ENCODE data around the gene MAGI3.
"Not testable (repeated sequence)": the region's sequence is repeated elsewhere in the genome, so short reads cannot be mapped to it uniquely, and the experiment has no call there.

Gene MAGI3

DNA sequence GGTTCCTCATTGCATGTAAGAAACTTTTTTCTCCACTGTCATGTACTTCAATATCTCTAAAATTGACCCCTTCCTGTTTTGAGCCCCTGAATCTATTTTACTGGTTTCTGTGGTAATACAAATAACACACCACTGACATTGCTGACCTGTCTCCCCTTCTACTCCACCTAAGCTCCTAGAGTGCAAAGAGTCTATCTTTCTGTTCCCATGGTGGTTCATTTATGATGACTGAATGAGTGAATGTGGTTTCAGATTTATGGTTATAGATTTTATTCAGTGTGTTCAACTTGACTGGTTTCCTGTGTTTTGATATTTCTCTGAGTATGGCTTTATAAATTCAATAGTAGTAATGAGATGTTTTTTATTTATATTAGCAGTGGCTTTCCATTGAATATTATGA lies 127.7 kb downstream of the MAGI3 start:
- no peak for DNase-seq

DNA sequence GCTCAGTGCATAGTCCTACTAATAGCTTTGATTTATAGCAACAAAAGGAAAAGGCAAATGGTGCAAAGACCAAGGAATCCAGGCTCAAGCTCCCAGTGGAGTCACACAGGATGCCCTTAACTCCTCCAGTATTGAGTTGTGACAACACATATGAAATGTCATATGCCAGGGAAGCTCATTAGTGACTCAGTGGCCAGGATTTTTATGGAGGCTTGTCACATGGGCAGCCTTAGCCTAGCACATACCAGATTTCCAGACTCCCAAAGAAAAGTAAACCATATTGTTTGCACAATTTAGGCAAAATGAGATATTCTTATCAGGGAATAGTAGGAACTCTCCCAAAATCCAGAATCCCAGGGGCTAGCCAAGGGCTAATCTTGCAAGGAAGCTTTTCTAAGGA lies 129.2 kb downstream of the MAGI3 start:
- DNase-seq, result peak; percentile 6

DNA sequence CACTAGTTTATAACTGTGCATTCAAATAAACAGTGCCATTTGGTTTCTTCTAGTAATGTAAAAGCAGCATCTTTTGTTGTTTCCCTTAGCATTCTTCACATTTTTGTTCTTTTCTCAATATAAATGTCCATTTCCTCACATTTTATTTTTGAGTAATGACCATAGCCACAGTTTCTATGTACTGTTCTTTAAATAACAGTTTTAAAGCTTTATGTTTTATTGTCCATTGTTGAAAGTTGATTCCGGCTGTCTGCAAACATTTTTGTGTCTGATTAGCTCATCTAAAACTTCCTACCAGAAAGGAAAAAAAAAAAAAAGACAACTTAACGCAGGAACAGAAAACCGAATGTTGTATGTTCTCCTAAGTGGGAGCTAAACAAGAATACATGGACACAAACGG lies 139.7 kb downstream of the MAGI3 start:
- DNase-seq, result no peak

DNA sequence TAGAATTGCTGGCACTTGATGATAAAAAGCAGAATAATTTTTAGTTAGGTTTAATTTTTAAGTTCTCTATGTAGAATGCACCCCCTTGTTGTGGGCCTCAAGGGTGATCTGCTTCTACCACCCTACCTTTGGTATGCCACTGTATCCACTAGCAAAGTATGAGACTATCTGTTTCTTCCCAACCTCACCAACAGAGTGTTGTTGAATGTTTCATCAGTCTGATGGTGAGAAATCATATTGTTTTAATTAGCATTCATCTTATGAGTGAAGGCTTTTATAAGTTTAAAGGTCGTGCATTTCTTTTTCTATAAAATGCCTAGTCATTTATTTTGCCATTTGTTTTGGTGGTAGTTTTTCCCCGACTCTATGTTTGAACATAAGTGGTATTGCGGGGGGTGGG lies 141.0 kb downstream of the MAGI3 start:
- DNase-seq, result no peak

DNA sequence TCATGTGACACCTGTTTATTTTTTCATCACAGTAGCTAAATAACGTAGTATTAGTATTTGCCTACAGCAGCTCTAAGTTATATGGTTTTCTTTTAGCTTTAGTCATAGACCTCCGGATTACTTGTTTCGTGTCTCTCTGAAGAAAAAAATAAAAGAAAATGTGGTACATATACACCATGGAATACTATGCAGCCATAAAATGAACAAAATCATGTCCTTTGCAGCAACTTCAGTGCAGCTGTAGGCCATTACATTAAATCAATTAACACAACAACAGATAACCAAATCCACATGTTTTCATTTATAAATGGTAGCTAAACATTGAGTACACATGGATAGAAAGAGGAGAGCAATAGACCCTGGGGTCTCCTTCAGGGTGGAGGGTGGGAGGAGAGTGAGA lies 142.7 kb downstream of the MAGI3 start:
- DNase-seq, result no peak

DNA sequence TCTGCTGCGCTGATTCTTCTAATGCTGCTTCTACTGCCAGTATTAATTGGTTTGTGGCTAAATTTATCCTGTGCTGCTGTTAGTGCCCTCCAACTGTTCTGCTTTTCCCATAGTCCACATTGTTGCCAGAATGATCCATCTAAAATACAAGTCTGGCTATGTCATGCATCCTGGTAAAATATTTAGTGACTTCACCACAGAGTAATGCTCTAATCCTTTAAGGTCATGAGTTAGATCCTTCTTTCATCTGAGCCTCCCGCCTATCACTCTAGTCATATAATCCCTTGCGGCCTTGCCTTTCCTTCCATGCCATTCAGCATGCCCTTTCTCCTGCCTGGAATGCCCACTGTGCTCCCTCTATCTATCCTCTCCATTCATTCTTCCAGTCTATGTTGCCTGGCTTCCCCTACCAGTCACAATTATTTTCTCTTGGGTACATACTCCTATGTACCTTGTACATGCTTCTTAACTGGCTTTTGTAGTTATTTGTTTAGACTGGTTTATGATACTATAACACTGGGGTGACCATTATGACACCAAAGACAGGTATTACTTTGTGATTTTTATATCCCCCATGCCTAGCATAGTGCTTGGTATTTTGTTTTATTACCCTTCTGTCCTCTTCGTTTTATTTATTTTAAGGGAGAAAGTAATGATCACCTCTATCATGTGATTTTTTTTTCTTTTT lies 144.0 kb downstream of the MAGI3 start:
- peak; percentile 33 for DNase-seq

DNA sequence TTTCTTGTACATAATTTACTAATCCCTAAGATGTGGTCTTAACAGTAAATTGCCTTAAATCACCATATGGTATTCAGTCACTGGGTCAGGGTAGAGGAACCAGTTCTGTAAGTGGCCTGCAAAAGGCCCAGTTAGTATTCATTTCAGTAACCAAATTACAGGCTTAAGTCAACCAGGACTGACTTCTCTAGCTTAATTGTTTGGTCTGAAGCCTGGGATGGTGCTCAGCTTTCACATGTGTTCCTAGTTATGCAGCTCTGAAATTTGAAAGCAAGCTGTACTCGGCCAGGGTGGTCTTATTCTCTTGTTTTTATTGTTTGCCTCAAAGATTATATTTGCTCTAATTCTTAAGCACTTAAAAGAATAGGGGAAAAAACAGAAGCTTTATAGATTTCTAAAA lies 144.6 kb downstream of the MAGI3 start:
- DNase-seq, result no peak

DNA sequence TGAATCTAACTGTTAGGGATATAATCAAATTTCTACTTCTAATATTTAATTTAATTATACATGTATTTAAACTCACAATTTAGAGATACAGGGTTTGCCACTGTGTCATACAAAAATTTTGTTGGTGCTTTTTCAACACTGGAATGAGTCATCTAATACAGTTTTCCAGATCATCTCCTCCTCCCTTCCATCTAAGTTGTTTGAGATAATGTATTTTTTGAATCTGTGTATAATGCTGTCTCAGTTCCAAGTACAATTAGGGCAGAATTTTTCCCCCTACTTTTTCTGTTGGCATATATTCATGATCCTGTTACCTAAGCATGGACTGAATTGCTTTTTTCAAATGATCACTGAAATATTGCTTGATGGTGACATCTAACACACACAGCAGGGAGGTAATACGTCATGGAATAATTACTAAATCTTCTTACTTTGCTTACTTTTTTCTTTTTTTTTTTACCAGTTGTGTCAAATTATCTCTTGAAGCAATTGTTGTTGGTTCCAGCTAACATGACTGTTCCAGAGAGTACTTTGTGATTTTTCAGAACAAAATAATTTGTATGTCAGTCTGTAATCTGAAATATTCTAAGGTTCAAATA lies 146.0 kb downstream of the MAGI3 start:
- DNase-seq, result peak; percentile 16

DNA sequence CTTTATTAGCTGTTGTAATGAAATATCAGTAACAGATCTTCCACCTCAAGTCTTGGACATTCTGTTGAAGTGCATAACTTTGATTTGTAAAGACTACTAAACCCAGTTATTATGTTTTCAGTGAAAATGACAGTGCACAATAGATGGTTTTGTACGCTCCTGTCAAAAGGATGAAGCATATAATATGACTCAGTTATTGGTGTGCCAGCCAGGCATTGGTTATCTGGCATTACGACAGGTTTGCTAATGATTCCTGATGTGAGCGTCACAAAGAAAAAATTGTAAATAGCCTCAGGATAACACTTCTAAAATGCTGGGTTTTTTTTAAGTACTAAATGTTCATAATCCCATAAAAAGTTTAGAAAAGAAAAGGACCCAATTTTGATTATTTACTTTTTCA lies 147.9 kb downstream of the MAGI3 start:
- no peak for DNase-seq

DNA sequence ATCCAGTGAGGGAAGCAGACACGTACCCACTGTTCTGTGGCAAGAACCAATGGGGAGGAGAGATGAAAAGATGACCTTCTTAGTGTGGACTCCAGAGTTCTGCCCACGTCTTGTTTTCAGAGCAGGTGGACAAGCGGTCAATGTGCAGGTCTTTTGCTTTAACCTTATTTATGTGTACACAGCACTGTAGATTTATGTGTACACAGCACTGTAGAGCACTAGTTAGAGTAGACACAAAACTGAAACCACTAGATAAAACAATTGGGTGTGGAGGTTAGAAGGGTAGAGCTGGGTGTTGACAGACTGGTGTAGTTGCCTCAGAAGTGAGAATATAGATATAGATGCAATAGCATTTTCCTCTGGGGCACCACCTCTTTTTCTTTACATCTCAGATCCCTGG lies 150.0 kb downstream of the MAGI3 start:
- no peak for DNase-seq

DNA sequence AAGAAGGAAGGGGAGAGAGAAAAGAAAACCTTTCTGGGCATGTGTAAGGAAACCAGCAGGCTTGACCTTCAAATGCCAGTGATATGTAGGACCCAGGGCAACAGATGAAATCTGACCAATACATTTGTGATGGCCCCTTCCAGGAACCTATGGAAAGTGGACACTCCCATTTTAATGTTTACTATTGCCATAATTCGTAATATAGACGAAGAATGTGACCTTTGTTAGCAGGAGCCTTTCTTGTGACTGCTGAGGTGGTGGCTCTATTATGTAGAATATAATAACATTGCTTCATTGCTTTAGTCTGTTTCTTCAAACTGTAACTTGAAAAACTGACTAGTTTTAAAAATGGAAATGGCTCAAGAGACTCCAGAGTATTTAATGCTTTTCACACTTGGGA lies 150.8 kb downstream of the MAGI3 start:
- DNase-seq, result no peak

DNA sequence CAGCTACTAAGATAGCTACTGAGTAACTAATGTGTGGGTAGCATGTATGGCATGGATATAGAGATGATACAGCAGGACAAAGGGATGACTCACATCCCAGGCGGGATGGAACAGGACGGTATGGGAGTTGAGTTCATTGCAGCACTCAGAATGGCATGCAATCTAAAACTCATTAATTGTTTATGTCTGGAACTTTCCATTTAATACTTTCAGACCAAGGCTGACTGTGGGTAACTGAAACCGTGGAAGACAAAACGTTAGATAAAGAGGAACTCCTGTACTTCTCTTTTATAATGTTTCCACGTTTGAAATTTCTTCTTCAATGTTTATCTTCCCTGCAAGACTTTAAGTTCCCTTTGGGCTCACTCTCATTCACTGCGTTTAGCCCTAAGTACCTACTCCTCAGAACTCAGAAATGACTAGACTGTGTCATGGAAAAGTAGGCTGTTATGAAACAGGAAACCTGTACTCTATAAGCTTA lies 151.9 kb downstream of the MAGI3 start:
- peak; percentile 35 for DNase-seq

DNA sequence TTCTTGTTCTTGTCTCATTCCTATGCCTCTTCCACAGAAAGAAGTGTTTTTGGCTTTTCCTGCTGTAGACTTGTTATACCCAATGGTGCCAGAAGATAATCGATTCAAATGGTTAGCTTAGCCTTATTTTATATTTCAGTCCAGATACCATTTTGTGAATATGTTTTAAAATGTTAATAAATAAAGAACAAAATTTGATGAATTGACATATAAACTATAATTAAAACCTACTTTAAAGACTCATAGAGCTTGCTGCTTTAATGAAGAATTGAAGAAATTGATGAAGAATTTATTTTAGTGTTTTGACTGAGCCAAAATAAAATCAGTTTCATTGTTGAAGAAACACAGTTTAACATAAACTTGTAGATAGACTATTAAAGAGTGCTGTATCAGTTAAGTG lies 152.8 kb downstream of the MAGI3 start:
- no peak for DNase-seq

DNA sequence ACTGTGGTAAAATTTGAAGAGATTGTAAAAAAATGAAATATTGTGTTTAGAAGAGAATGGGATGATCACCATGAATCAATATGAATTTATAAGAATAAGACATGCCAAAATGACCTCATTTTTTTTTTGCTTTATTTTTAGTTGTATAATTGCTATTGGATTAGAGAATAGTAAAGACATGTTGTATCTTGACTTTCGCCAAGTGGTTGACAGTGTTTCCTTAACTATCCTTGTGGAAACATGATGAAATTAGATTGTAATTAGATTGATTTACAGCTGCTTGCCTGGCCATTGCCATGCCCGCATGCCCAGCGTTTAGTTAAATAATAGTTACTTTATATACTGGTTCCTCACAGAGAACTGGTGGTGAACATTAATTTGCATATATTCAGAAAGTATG lies 154.9 kb downstream of the MAGI3 start:
- no peak for DNase-seq

DNA sequence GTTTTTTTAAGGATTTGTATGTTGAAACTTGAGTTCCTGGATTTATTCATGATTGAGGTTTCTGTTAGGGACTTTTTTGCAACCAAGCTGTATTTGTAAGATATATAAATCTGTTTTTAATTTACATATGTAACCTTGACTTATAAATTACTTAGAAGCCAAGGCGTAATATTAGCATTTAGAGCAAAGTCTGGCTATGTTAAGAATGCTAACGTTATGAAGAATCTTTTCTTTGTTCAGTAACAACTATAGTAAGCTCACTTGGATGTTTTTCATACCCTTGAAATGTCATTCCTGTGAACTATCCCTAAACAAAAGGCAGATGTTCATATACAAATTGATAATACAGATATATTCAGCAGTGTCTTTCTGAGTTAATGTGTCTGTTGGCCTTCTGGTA lies 155.3 kb downstream of the MAGI3 start:
- DNase-seq, result no peak

DNA sequence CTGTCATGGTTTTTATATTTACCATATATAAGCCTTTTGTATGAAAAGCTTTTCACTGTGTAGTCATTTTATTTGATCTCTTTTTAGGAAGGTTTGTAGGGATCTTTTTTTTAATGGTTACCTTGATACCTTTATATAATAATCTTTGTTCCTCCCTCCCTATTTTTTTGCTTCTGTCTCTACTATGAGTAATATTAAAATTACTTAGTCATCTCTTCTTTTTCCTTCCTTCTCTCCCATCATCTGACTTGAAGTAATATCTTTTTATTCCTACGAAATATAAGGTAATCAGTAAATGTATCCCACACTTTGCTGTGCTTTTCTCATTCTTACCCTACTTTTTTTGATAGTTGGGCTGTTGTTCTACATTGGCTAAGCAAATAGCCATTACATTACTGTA lies 161.4 kb downstream of the MAGI3 start:
- no peak for DNase-seq

DNA sequence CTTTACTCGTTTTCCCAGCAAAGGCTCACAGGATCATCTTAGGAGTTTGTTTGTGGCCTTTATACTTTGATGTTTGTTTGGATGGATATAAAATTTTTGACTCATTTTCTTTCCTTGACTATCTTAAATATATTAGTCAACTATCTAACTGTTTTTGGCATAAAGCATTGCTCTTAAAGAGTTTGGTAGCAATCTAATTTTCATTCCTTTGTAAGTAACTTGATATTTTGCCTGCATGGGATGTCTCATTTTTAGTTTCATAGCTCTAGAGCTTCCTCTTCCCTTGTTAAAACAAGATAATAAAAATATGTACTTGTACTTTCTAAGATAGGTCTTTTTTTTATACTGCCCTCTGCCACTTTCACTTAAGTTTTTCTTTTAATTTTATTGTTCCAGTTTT lies 161.9 kb downstream of the MAGI3 start:
- DNase-seq, result no peak

DNA sequence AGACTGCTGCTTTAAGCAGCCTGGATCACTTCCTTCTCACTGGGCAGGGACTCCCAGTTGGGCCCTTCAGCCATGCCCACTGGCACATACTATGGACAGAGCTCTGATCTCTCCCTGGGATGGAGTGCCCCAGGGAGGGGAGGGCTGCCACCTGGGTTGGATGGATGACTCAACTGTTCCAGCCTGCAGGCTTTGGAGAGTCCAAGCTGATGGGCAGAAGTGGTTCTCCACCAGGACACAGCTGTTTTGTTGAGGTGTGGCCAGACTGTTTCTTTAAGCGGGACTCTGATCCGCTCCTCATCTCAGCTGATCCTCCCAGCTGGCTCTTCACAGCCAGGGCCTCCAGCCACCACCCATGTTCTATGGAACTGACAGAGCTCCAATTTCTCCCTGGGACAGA lies 166.9 kb downstream of the MAGI3 start:
- no peak for DNase-seq

DNA sequence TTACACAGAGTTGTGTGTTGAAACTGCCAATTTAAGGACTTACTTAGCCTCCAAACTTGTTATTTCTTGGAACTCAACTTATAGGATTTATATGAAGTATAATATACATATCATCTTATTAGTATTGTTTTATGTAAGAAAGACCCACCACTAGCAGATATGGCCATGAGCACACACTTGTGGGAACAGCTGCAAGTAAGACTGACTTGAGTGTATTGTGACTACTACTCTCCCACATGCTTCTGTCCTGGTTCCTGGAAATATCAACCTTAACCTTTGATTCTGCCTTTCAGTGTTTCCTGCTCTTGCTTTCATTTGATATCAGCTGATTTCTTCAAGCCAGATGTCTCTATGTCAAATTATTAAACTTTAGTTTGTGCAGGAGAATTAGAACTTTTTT lies 175.3 kb downstream of the MAGI3 start:
- DNase-seq, result no peak

DNA sequence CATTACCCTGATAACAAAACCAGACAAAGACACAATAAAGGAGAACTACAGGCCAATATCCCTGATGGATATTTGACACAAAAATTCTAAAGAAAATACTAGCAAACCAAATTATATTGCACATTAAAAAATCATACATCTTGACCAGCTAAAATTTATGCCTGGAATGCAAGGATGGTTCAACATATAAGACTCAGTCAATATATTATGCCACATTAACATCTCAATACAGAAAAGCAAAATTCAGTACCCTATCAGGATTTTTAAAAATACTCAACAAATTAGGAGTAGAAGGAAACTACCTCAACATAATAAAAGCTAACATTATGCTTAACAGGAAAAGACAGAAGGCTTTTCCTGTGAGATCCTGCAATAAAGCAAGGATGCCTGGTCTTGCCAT lies 177.1 kb downstream of the MAGI3 start:
- DNase-seq, result no peak

DNA sequence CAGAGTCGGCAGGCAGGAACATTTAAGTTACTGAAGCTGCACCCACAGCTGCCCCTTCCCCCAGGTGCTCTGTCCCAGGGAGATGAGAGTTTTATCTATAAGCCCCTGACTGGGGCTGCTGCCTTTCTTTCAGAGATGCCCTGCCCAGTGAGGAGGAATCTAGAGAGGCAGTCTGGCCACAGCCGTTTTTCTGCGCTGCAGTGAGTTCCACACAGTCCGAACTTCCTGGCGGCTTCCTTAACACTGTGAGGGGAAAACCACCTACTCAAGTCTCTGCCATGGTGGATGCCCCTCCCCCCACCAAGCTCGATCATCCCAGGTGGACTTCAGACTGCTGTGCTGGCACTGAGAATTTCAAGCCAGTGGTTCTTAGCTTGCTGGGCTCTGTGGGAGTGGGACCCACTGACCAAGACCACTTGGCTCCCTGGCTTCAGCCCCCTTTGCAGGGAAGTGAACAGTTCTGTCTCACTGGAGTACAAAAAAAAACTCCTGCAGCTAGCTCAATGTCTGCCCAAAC lies 185.5 kb downstream of the MAGI3 start:
- not testable (repeated sequence) for DNase-seq

DNA sequence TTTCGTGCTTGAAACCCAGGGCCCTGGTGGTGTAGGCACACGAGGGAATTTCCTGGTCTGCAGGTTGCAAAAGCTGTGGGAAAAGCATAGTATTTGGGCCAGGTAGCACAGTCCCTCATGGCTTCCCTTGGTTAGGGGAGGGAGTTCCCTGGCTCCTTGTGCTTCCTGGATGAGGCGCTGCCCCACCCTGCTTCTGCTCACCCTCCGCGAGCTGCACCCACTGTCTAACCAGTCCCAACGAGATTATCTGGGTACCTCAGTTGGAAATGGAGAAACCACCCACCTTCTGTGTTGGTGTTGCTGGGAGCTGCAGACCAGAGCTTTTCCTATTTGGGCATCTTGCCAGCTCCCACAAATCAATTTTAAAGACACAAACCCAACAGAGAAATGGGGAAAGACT lies 186.0 kb downstream of the MAGI3 start:
- no peak for DNase-seq

DNA sequence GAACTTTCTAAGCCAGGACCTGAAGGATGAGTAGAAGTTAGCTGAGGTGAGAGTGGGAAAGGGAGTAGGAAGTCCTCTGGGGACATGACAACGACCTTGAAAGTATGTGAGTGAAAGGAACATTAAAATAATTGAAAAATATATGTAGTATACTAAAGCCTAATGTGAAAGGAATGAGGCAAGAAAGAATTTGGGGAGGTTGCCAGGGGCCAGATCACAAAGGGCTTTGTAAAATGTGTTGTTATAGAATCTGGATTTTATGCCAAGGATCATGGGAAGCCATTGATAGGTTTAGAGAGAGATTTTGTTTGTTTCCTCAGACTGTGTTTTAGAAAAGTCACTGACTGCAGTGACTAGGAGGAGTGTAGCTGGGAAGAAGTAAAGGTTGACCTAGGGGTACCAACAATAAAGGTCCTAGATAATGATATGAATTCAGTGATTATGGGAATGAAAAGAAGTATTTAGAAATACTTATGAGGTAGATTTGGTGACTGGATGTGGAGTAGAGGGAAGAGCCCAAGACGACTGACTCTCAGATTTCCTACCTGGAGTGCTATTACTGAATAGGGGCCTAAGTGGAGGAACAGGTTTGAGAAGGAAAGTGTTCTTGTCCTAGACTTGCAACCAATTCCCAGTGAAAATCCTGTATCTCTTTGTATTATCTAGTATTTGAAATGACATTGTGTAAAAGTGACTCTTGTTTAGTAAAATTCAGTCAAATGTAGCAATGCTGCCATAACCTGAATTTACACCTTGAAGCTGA lies 189.1 kb downstream of the MAGI3 start:
- DNase-seq, result no peak

DNA sequence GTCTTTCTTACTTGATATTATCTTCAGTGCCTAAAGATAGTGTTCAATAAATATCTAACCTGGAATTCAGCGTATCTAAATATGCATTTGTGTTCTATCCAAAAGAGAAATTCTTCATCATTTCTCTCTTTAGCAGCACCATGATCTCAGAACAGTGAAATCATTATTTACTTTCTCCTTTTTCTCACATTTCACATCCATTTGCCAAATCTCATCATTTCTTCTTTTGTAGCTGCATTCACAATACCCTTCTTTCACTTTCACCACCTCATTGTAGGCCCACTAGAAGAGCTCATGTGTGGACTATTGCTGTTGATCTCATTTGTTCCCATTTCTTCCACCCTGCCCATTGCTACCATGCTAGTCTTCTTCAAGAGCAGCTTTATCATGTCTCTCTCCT lies 191.0 kb downstream of the MAGI3 start:
- DNase-seq, result no peak

All from kidney glomerular epithelial cell (primary cell).